Measurements from ENCODE around the gene FMO5. TPM values are rescaled to one million over a fixed set of nuclear protein-coding genes. Genes with fewer than 3 reads are reported as not detected.
"Not testable (repeated sequence)": the region's sequence is repeated elsewhere in the genome, so short reads cannot be mapped to it uniquely, and the experiment has no call there.

The FMO5 gene
- total RNA-seq, 6 experiments from 2014 or later = 0.21 to 0.53 (median 0.31) TPM; not detected in 1

- Mint-ChIP-seq H3K36me3 (ENCODE audit: low read depth) (peaks cover 4% of the 10 kb centered on the region; the same call in 1 of the 2 replicates), H3K27ac (peak overlapping the region; percentile 83), H3K4me3 (peak overlapping the region; percentile 84), H3K4me1 (ENCODE audit: low read depth) (peaks cover 50% of the 10 kb centered on the region), H3K27me3 (ENCODE audit: insufficient read depth) (peaks cover 5% of the 10 kb centered on the region; the same call in 1 of the 2 replicates), H3K9me3 (no peaks in the 10 kb centered on the region)
- peak; percentile 77 for DNase-seq
- no peak; the same call in 1 of the 2 replicates for TF ChIP-seq CTCF (IDR thresholded peaks at IDR 0.05)
Observed at GRCh38 chr1:147243228-147243685, 18.1 kb upstream of the FMO5 start.

GRCh38 chr1:147242449-147243227 lies 17.5 kb upstream of the FMO5 start, which contains the start of gene CHD1L:
Gene CHD1L, plus strand, starts transcription at chr1:147242684. Its CDS starts 20 bp downstream, at chr1:147242704.
- H3K27me3 Mint-ChIP-seq (ENCODE audit: insufficient read depth) = peaks cover 5% of the 10 kb centered on the region; the same call in 1 of the 2 replicates

GRCh38 chr1:147241934-147242448 lies 16.9 kb upstream of the FMO5 start:
- H3K9me3 Mint-ChIP-seq = no peaks in the 10 kb centered on the region
- H3K27me3 Mint-ChIP-seq (ENCODE audit: insufficient read depth) = peaks cover 5% of the 10 kb centered on the region; the same call in 1 of the 2 replicates
- H3K36me3 Mint-ChIP-seq (ENCODE audit: low read depth) = peaks cover 4% of the 10 kb centered on the region; the same call in 1 of the 2 replicates
- DNase-seq = no peak
- TF ChIP-seq CTCF (IDR thresholded peaks at IDR 0.05) = no peak
- H3K27ac Mint-ChIP-seq = peak overlapping the region; percentile 54; the same call in 1 of the 2 replicates
- H3K4me3 Mint-ChIP-seq = peak overlapping the region; percentile 84
- peaks cover 40% of the 10 kb centered on the region for H3K4me1 Mint-ChIP-seq (ENCODE audit: low read depth)

More at GRCh38 chr1:147242449-147243227, 17.5 kb upstream of the FMO5 start, which contains the start of gene CHD1L:
- Mint-ChIP-seq H3K36me3 (ENCODE audit: low read depth) (peaks cover 4% of the 10 kb centered on the region; the same call in 1 of the 2 replicates), H3K9me3 (no peaks in the 10 kb centered on the region), H3K27ac (peak within 1 kb of the TSS; percentile 83), H3K4me1 (ENCODE audit: low read depth) (peaks cover 46% of the 10 kb centered on the region), H3K4me3 (peak within 1 kb of the TSS; percentile 84)
- TF ChIP-seq CTCF (IDR thresholded peaks at IDR 0.05) = peak; percentile 81
- DNase-seq = peak; percentile 93

- H3K9me3 Mint-ChIP-seq; DNase-seq; H3K27me3 Mint-ChIP-seq (ENCODE audit: insufficient read depth); H3K36me3 Mint-ChIP-seq (ENCODE audit: low read depth); H3K27ac Mint-ChIP-seq; H3K4me3 Mint-ChIP-seq: not testable (repeated sequence)
- peaks cover 23% of the 10 kb centered on the region for H3K4me1 Mint-ChIP-seq (ENCODE audit: low read depth)
Observed at GRCh38 chr1:147240131-147240721, 15.1 kb upstream of the FMO5 start.

- H3K36me3 Mint-ChIP-seq (ENCODE audit: low read depth) = no peaks in the 10 kb centered on the region
- no peak for TF ChIP-seq CTCF (IDR thresholded peaks at IDR 0.05)
- H3K9me3 Mint-ChIP-seq = no peaks in the 10 kb centered on the region
Observed at GRCh38 chr1:147238925-147239820, 14.0 kb upstream of the FMO5 start.

More at GRCh38 chr1:147238925-147239820, 14.0 kb upstream of the FMO5 start:
- H3K27ac Mint-ChIP-seq = no peak overlapping the region
- peaks cover 13% of the 10 kb centered on the region for H3K4me1 Mint-ChIP-seq (ENCODE audit: low read depth)
- peaks cover 6% of the 10 kb centered on the region; the same call in 1 of the 2 replicates for H3K27me3 Mint-ChIP-seq (ENCODE audit: insufficient read depth)
- H3K4me3 Mint-ChIP-seq = no peak overlapping the region
- no peak for DNase-seq
